Measurements from ENCODE around the gene FMOD. TPM values are rescaled to one million over a fixed set of nuclear protein-coding genes. Genes with fewer than 3 reads are reported as not detected.
A peak's percentile ranks its signal among the peaks of the same experiment; 100 is the strongest.

Gene FMOD
- total RNA-seq, 1 experiment from 2014 or later = not detected

DNA sequence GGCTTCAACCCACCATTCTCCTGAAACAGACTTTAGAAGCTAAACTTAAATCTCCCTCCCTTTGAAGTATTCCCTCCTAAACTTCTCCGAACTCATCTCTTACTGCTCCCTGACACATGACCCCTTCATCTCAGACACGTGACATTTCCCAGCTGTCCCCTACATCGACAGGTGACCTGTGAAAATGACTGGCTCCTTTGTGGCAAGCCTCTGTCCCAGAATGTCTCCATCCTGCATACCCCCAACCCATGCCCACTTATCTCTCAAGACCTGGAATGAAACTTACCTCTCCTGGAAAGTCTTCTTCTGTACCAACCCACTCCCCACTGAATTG lies 4.2 kb downstream of the FMOD start:
- H3K9me3 ChIP-seq (ENCODE audit: insufficient read depth, low read depth) = no peaks in the 10 kb centered on the region
- no peaks in the 10 kb centered on the region for H3K4me1 ChIP-seq (replicated peaks; ENCODE audit: insufficient read depth)
- no peak overlapping the region for H2AFZ ChIP-seq
- no peak overlapping the region for H3K4me2 ChIP-seq
- TF ChIP-seq, protein P1, sequence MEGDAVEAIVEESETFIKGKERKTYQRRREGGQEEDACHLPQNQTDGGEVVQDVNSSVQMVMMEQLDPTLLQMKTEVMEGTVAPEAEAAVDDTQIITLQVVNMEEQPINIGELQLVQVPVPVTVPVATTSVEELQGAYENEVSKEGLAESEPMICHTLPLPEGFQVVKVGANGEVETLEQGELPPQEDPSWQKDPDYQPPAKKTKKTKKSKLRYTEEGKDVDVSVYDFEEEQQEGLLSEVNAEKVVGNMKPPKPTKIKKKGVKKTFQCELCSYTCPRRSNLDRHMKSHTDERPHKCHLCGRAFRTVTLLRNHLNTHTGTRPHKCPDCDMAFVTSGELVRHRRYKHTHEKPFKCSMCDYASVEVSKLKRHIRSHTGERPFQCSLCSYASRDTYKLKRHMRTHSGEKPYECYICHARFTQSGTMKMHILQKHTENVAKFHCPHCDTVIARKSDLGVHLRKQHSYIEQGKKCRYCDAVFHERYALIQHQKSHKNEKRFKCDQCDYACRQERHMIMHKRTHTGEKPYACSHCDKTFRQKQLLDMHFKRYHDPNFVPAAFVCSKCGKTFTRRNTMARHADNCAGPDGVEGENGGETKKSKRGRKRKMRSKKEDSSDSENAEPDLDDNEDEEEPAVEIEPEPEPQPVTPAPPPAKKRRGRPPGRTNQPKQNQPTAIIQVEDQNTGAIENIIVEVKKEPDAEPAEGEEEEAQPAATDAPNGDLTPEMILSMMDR (conservative IDR thresholded peaks at IDR 0.05) = no peak
- TF ChIP-seq EZH2 (IDR thresholded peaks at IDR 0.05; ENCODE audit: low read depth) = no peak
- no peaks in the 10 kb centered on the region for H3K79me2 ChIP-seq (ENCODE audit: low read depth)
- no peak overlapping the region for H3K27ac ChIP-seq
- H3K4me3 ChIP-seq = no peak overlapping the region
- CTCF ChIA-PET = no interaction called here
- no TSS peak for BruUV-seq (replicated peaks)
- POLR2A ChIA-PET (ENCODE audit: unreplicated experiment) = no interaction called here
- no peaks in the 10 kb centered on the region for H3K36me3 ChIP-seq (ENCODE audit: low read depth)
- DNase-seq = no peak
- intact Hi-C loops (cut with micrococcal nuclease; ENCODE audit: unreplicated experiment) = no loop called here
- no peaks in the 10 kb centered on the region for H3K9me2 ChIP-seq (ENCODE audit: insufficient read depth)
- no peaks in the 10 kb centered on the region for H3F3A ChIP-seq (ENCODE audit: insufficient read depth, low read depth)
- H3K27me3 ChIP-seq (ENCODE audit: insufficient read depth, low read depth) = peaks cover 77% of the 10 kb centered on the region
- no peaks in the 10 kb centered on the region for H4K20me1 ChIP-seq (ENCODE audit: insufficient read depth)

DNA sequence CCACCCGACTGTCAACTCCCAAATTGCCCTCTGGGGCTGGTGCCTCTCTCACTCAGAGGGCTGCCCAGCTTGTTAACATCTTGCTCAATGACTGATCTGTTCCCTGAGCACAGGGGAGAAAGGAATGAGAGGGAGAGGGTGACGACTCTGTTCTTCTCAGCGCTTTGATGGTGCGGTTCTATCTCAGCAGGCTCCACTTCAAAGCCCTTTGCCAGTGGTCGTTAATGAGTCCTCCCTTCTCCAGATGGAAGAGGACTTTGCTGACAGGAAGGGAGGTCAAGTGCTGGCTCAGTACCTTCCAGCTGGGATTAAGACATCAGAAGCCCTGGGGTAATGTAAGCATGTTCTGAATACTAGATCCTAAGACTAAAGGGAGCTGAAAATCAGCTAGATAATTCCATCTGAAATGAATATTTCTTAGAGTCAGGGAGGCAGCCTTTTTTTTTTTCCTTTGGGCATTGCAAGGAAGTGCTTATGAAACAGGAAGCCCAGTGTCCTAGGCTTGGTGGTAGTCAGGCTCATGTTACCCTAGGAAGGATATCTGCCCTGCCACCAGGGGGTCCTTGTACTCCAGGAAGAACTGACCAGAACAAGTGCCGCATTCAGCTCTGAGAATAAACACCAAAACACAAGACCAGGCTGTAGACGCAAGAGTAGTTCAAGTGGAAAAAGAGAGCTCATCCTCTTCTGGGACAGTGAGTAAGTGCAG lies 4.7 kb downstream of the FMOD start:
- H3K27ac ChIP-seq = no peak overlapping the region
- CTCF ChIA-PET = interaction anchor here (0.6 to 0.7 kb wide), 2 partner anchors 129 to 379 kb away, joined by 3 to 5 read pairs; partner anchors contain the start of gene PRELP
- no peaks in the 10 kb centered on the region for H3K79me2 ChIP-seq (ENCODE audit: low read depth)
- H2AFZ ChIP-seq = no peak overlapping the region
- TF ChIP-seq EZH2 (IDR thresholded peaks at IDR 0.05; ENCODE audit: low read depth) = no peak
- TF ChIP-seq, protein P1 (conservative IDR thresholded peaks at IDR 0.05) = peak; percentile 23; the same call in 1 of the 2 replicates
- H3K36me3 ChIP-seq (ENCODE audit: low read depth) = no peaks in the 10 kb centered on the region
- no peaks in the 10 kb centered on the region for H3K9me3 ChIP-seq (ENCODE audit: insufficient read depth, low read depth)
- no TSS peak for BruUV-seq (replicated peaks)
- H3K4me1 ChIP-seq (replicated peaks; ENCODE audit: insufficient read depth) = no peaks in the 10 kb centered on the region
- no peaks in the 10 kb centered on the region for H3K9me2 ChIP-seq (ENCODE audit: insufficient read depth)
- no peak for DNase-seq
- H3K4me3 ChIP-seq = no peak overlapping the region
- no peaks in the 10 kb centered on the region for H3F3A ChIP-seq (ENCODE audit: insufficient read depth, low read depth)
- intact Hi-C loops (cut with micrococcal nuclease; ENCODE audit: unreplicated experiment) = no loop called here
- H3K27me3 ChIP-seq (ENCODE audit: insufficient read depth, low read depth) = peaks cover 75% of the 10 kb centered on the region
- H4K20me1 ChIP-seq (ENCODE audit: insufficient read depth) = no peaks in the 10 kb centered on the region
- POLR2A ChIA-PET (ENCODE audit: unreplicated experiment) = no interaction called here
- no peak overlapping the region for H3K4me2 ChIP-seq

DNA sequence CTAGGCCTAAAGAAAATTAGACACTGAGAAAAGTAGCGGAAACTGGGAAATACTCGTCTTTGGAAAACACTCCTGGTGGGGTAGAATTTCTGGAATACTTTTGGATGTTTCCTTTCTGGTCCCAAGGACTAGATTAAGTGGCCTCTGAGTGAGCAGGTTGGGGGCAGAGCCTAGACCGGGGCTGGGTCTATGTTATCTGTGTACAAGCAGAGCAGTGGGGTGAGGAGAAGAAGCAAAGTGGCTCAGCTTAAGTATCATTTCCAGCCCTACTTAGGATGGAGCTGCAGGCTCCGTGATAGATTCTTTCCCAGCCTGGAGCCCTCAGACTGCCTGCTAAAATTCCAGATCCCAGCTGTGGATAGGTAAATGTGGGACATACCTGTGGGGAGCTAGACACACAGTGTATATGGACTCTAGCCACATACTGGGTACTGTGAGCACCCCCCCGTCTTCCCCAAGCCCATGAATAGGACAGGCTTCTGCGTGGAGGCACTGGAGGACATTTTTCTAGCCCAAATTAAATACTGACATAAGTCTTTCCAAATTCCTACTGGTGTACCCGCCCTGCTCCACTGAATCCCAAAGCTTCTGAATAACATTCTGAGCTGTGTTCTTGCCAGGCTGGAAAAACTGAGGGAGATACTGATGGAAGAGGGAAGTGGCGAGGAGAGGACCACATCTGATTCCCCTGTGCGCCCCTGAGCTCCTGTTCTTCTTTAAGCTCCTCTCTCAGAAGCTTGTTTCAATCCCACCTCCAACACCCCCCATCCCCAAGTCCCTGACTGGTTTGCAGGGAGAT lies 6.8 kb downstream of the FMOD start:
- H3K79me2 ChIP-seq (ENCODE audit: low read depth) = no peaks in the 10 kb centered on the region
- no peaks in the 10 kb centered on the region for H3K9me3 ChIP-seq (ENCODE audit: insufficient read depth, low read depth)
- no peaks in the 10 kb centered on the region for H4K20me1 ChIP-seq (ENCODE audit: insufficient read depth)
- peaks cover 63% of the 10 kb centered on the region for H3K27me3 ChIP-seq (ENCODE audit: insufficient read depth, low read depth)
- no peak for DNase-seq
- intact Hi-C loops (cut with micrococcal nuclease; ENCODE audit: unreplicated experiment) = no loop called here
- TF ChIP-seq EZH2 (IDR thresholded peaks at IDR 0.05; ENCODE audit: low read depth) = no peak
- TF ChIP-seq, protein P1 (conservative IDR thresholded peaks at IDR 0.05) = no peak
- no peaks in the 10 kb centered on the region for H3F3A ChIP-seq (ENCODE audit: insufficient read depth, low read depth)
- H3K4me3 ChIP-seq = no peak overlapping the region
- ChIA-PET POLR2A (ENCODE audit: unreplicated experiment) (interaction anchor here (0.7 kb wide), 1 partner anchor 1031 kb away, joined by 3 read pairs; no protein-coding TSS in a partner anchor), CTCF (interaction anchor here (0.5 to 0.6 kb wide), 4 partner anchors 96 to 276 kb away, joined by 3 to 6 read pairs (median 4); no protein-coding TSS in a partner anchor)
- no peak overlapping the region for H3K27ac ChIP-seq
- H3K9me2 ChIP-seq (ENCODE audit: insufficient read depth) = no peaks in the 10 kb centered on the region
- H3K4me2 ChIP-seq = no peak overlapping the region
- BruUV-seq (replicated peaks) = no TSS peak
- no peaks in the 10 kb centered on the region for H3K4me1 ChIP-seq (replicated peaks; ENCODE audit: insufficient read depth)
- no peak overlapping the region for H2AFZ ChIP-seq
- H3K36me3 ChIP-seq (ENCODE audit: low read depth) = no peaks in the 10 kb centered on the region

Measured in PC-9 (cell line).